SK-N-SH treated with all-trans-retinoic acid at 6 μM for 48 hours (cell line): ENCODE measurements around the gene UQCRC2.

ENCODE experiments used
- ATAC-seq: fragments of 200-7000 bp; cut with Tn5 transposase; 3 replicates; pipeline ENCODE4 v1.9.1; 2020; ENCODE audit warnings: mild to moderate bottlenecking, moderate library complexity
- ARNTL ChIP-seq: fragments of 450-650 bp; formaldehyde crosslinking; IDR thresholded peaks from 2 replicates; pipeline ENCODE4 v1.5.0; 2020; ENCODE audit warnings: low read depth, mild to moderate bottlenecking, moderate library complexity, borderline replicate concordance
- BACH2 ChIP-seq: fragments of 250-450 bp; sonication (Bioruptor Pico); IDR thresholded peaks from 2 replicates; pipeline ENCODE4 v1.9.0; 2021; ENCODE audit warnings: mild to moderate bottlenecking, borderline replicate concordance
- ESRRG ChIP-seq: fragments of 250-450 bp; sonication (Bioruptor Pico); IDR thresholded peaks from 2 replicates; pipeline ENCODE4 v1.6.1; 2021; ENCODE audit warnings: mild to moderate bottlenecking
- GLIS3 ChIP-seq: fragments of 250-450 bp; sonication (Bioruptor Pico); IDR thresholded peaks from 2 replicates; pipeline ENCODE4 v1.5.0; 2020; ENCODE audit warnings: mild to moderate bottlenecking, moderate library complexity
- ISL1 ChIP-seq: fragments of 250-450 bp; sonication (Bioruptor Pico); IDR thresholded peaks from 2 replicates; pipeline ENCODE4 v2.1.2; 2022; ENCODE audit warnings: mild to moderate bottlenecking, moderate library complexity
- OSR1 ChIP-seq: fragments of 250-450 bp; sonication (Bioruptor Pico); IDR thresholded peaks from 2 replicates; pipeline ENCODE4 v1.8.0; 2022; ENCODE audit warnings: moderate library complexity, mild to moderate bottlenecking, inconsistent platforms
- PPARA ChIP-seq: fragments of 250-450 bp; sonication (Bioruptor Pico); IDR thresholded peaks from 2 replicates; pipeline ENCODE4 v1.5.0; 2020; ENCODE audit warnings: mild to moderate bottlenecking, borderline replicate concordance
- RARB ChIP-seq: fragments of 250-450 bp; sonication (Bioruptor Pico); IDR thresholded peaks from 2 replicates; pipeline ENCODE4 v1.8.0; 2021; ENCODE audit warnings: mild to moderate bottlenecking, moderate library complexity
- SNAI2 ChIP-seq: fragments of 250-450 bp; sonication (Bioruptor Pico); IDR thresholded peaks from 2 replicates; pipeline ENCODE4 v1.5.0; 2020; ENCODE audit warnings: mild to moderate bottlenecking, moderate library complexity
- TCF4 ChIP-seq: fragments of 250-450 bp; sonication (Bioruptor Pico); IDR thresholded peaks from 2 replicates; pipeline ENCODE4 v1.8.0; 2021; ENCODE audit warnings: mild to moderate bottlenecking, moderate library complexity, borderline replicate concordance
- TOX ChIP-seq: fragments of 250-450 bp; sonication (Bioruptor Pico); IDR thresholded peaks from 2 replicates; pipeline ENCODE4 v1.8.0; 2021; ENCODE audit warnings: mild to moderate bottlenecking, moderate library complexity, borderline replicate concordance
- ZFP30 ChIP-seq: fragments of 450-650 bp; formaldehyde crosslinking; IDR thresholded peaks from 2 replicates; pipeline ENCODE4 v1.5.0; 2022; ENCODE audit warnings: mild to moderate bottlenecking, moderate library complexity
- ZNF565 ChIP-seq: fragments of 450-650 bp; formaldehyde crosslinking; conservative IDR thresholded peaks from 2 replicates; pipeline ENCODE4 v1.5.0; 2020; ENCODE audit warnings: low read depth, mild to moderate bottlenecking, moderate library complexity
- ZNF70 ChIP-seq: fragments of 450-650 bp; formaldehyde crosslinking; IDR thresholded peaks from 2 replicates; pipeline ENCODE4 v1.5.0; 2020; ENCODE audit warnings: mild to moderate bottlenecking, moderate library complexity
- ZNF8 ChIP-seq: fragments of 450-650 bp; formaldehyde crosslinking; IDR thresholded peaks from 2 replicates; pipeline ENCODE4 v1.5.0; 2020; ENCODE audit warnings: mild to moderate bottlenecking, moderate library complexity
- TF ChIP-seq, protein P1 (sequence below): fragments of 250-450 bp; sonication (Bioruptor Pico); IDR thresholded peaks from 2 replicates; pipeline ENCODE4 v1.5.1; 2020; ENCODE audit warnings: low read depth, mild to moderate bottlenecking, moderate library complexity
- TF ChIP-seq, protein P2 (sequence below): fragments of 250-450 bp; sonication (Bioruptor Pico); IDR thresholded peaks from 2 replicates; pipeline ENCODE4 v1.5.0; 2020; ENCODE audit warnings: mild to moderate bottlenecking, moderate library complexity
- TF ChIP-seq, protein P3 (sequence below): fragments of 250-450 bp; sonication (Bioruptor Pico); IDR thresholded peaks from 2 replicates; pipeline ENCODE4 v1.5.1; 2021; ENCODE audit warnings: mild to moderate bottlenecking, moderate library complexity
- TF ChIP-seq, protein P4 (sequence below): fragments of 250-450 bp; sonication (Bioruptor Pico); IDR thresholded peaks from 2 replicates; pipeline ENCODE4 v1.8.0; 2020; ENCODE audit warnings: mild to moderate bottlenecking, moderate library complexity, borderline replicate concordance
- TF ChIP-seq, protein P5 (sequence below): fragments of 250-450 bp; sonication (Bioruptor Pico); IDR thresholded peaks from 2 replicates; pipeline ENCODE4 v1.8.0; 2021; ENCODE audit warnings: low read depth, mild to moderate bottlenecking, moderate library complexity, borderline replicate concordance

Gene UQCRC2

DNA sequence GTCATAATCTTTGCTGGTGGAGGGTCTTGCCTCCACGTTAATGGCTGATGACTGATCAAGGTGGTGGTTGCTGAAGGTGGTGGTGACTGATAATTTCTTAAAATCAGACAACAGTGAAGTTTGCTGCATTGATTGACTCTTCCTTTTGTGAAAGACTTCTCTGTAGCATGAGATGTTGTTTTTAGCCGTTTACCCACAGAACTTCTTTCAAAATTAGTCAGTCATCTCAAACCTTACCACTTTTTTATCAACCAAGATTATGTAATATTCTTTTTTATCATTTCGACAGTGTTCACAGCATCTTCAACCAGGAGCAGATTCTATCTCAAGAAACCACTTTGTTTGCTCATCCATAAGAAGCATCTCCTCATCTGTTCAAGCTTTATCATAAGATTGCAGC, 5.9 kb downstream of the UQCRC2 start:
- TF ChIP-seq ARNTL (CRISPR knock-in tag) (no peak), RARB (CRISPR knock-in tag) (no peak), TOX (CRISPR knock-in tag) (no peak), ZFP30 (CRISPR knock-in tag) (no peak), BACH2 (no peak)
- TF ChIP-seq, protein P1, sequence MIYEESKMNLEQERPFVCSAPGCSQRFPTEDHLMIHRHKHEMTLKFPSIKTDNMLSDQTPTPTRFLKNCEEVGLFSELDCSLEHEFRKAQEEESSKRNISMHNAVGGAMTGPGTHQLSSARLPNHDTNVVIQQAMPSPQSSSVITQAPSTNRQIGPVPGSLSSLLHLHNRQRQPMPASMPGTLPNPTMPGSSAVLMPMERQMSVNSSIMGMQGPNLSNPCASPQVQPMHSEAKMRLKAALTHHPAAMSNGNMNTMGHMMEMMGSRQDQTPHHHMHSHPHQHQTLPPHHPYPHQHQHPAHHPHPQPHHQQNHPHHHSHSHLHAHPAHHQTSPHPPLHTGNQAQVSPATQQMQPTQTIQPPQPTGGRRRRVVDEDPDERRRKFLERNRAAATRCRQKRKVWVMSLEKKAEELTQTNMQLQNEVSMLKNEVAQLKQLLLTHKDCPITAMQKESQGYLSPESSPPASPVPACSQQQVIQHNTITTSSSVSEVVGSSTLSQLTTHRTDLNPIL (CRISPR knock-in tag) = no peak
- TF ChIP-seq, protein P2, sequence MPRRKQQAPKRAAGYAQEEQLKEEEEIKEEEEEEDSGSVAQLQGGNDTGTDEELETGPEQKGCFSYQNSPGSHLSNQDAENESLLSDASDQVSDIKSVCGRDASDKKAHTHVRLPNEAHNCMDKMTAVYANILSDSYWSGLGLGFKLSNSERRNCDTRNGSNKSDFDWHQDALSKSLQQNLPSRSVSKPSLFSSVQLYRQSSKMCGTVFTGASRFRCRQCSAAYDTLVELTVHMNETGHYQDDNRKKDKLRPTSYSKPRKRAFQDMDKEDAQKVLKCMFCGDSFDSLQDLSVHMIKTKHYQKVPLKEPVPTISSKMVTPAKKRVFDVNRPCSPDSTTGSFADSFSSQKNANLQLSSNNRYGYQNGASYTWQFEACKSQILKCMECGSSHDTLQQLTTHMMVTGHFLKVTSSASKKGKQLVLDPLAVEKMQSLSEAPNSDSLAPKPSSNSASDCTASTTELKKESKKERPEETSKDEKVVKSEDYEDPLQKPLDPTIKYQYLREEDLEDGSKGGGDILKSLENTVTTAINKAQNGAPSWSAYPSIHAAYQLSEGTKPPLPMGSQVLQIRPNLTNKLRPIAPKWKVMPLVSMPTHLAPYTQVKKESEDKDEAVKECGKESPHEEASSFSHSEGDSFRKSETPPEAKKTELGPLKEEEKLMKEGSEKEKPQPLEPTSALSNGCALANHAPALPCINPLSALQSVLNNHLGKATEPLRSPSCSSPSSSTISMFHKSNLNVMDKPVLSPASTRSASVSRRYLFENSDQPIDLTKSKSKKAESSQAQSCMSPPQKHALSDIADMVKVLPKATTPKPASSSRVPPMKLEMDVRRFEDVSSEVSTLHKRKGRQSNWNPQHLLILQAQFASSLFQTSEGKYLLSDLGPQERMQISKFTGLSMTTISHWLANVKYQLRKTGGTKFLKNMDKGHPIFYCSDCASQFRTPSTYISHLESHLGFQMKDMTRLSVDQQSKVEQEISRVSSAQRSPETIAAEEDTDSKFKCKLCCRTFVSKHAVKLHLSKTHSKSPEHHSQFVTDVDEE (CRISPR knock-in tag) = no peak
- ATAC-seq = no peak

DNA sequence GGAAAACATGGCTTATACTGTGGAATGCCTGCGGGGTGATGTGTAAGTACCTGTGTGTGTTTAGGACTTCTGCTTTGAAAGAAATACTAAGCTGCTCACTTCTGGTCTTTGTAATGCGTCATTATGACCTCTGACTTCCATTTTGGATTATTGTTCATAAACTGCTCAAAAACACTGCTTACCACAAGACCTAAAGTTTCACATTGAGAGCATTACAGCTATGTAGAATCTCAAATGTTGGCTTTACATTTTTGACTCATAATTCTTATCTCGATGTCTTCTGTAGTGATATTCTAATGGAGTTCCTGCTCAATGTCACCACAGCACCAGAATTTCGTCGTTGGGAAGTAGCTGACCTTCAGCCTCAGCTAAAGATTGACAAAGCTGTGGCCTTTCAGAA, 9.3 kb downstream of the UQCRC2 start:
- ATAC-seq = no peak
- no peak for TF ChIP-seq TOX (CRISPR knock-in tag)
- no peak for TF ChIP-seq ESRRG
- TF ChIP-seq, protein P3, sequence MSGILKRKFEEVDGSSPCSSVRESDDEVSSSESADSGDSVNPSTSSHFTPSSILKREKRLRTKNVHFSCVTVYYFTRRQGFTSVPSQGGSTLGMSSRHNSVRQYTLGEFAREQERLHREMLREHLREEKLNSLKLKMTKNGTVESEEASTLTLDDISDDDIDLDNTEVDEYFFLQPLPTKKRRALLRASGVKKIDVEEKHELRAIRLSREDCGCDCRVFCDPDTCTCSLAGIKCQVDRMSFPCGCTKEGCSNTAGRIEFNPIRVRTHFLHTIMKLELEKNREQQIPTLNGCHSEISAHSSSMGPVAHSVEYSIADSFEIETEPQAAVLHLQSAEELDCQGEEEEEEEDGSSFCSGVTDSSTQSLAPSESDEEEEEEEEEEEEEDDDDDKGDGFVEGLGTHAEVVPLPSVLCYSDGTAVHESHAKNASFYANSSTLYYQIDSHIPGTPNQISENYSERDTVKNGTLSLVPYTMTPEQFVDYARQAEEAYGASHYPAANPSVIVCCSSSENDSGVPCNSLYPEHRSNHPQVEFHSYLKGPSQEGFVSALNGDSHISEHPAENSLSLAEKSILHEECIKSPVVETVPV (CRISPR knock-in tag) = no peak
- TF ChIP-seq ARNTL (CRISPR knock-in tag) = no peak
- no peak for TF ChIP-seq SNAI2
- no peak for TF ChIP-seq ZNF565 (CRISPR knock-in tag)
- no peak for TF ChIP-seq ZNF8 (CRISPR knock-in tag)
- no peak for TF ChIP-seq GLIS3
- TF ChIP-seq PPARA = no peak
- TF ChIP-seq, protein P2 (CRISPR knock-in tag) = no peak
- TF ChIP-seq, protein P4, sequence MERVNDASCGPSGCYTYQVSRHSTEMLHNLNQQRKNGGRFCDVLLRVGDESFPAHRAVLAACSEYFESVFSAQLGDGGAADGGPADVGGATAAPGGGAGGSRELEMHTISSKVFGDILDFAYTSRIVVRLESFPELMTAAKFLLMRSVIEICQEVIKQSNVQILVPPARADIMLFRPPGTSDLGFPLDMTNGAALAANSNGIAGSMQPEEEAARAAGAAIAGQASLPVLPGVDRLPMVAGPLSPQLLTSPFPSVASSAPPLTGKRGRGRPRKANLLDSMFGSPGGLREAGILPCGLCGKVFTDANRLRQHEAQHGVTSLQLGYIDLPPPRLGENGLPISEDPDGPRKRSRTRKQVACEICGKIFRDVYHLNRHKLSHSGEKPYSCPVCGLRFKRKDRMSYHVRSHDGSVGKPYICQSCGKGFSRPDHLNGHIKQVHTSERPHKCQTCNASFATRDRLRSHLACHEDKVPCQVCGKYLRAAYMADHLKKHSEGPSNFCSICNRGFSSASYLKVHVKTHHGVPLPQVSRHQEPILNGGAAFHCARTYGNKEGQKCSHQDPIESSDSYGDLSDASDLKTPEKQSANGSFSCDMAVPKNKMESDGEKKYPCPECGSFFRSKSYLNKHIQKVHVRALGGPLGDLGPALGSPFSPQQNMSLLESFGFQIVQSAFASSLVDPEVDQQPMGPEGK (CRISPR knock-in tag) = no peak
- no peak for TF ChIP-seq ZFP30 (CRISPR knock-in tag)
- TF ChIP-seq, protein P5, sequence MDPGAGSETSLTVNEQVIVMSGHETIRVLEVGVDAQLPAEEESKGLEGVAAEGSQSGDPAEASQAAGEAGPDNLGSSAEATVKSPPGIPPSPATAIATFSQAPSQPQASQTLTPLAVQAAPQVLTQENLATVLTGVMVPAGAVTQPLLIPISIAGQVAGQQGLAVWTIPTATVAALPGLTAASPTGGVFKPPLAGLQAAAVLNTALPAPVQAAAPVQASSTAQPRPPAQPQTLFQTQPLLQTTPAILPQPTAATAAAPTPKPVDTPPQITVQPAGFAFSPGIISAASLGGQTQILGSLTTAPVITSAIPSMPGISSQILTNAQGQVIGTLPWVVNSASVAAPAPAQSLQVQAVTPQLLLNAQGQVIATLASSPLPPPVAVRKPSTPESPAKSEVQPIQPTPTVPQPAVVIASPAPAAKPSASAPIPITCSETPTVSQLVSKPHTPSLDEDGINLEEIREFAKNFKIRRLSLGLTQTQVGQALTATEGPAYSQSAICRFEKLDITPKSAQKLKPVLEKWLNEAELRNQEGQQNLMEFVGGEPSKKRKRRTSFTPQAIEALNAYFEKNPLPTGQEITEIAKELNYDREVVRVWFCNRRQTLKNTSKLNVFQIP (CRISPR knock-in tag) = no peak
- TF ChIP-seq ISL1 (CRISPR knock-in tag) = no peak
- no peak for TF ChIP-seq TCF4 (CRISPR knock-in tag)
- TF ChIP-seq RARB (CRISPR knock-in tag) = no peak
- TF ChIP-seq BACH2 = no peak
- TF ChIP-seq OSR1 = no peak
- no peak for TF ChIP-seq ZNF70 (CRISPR knock-in tag)
- TF ChIP-seq, protein P1 (CRISPR knock-in tag) = no peak
